HG03066 (cell line): ENCODE measurements around the gene HTRA3.

Experiments
- ATAC-seq: cut with Tn5 transposase; IDR thresholded peaks from one replicate; pipeline ENCODE4 v1.9.1; 2021; ENCODE audit warnings: low read depth; ENCODE audit not compliant: unreplicated experiment

HTRA3 gene

DNA sequence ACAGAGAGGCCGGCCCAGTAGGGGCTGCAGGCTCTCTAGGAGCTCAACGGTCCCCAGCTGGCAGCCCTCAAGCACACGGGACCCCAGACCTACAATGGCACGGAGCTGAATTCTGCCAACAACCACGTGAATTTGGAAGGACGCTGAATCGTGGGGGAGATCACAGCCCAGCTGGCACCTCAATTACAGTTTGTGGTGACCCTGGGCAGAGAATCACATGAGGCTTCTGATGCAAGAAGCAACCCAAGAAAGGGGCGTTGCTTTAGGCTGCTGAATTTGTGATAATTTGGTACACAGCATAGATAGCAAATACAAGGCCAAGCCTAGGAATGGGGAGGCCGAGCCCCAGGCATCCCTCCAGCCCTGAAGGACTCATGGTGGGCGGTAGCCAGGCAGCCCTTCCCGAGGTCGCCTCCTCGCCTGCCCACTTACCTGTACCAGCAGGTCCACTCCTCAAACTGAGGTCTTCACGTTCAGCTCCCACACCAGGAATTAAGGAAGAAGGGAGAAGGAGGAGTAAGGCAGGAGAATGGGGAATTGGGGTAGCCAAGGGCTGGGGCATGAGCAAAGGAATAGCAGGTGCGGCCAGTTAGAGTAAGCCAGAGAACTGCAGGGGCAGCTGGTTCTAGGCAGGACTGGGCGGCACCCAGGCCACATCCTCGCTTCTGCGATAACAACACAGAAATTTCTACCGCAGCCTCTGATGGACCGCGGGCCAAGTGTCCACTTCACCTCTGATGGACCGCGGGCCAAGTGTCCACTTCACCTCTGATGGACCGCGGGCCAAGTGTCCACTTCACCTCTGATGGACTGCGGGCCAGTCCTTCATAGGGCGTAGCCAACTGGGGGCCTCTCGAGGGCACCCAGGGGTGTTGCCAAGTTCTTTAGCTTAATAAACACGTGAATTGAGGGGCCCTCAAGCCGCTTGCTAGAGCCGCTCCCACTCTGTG, 23.4 kb upstream of the HTRA3 start:
- no peak for ATAC-seq

DNA sequence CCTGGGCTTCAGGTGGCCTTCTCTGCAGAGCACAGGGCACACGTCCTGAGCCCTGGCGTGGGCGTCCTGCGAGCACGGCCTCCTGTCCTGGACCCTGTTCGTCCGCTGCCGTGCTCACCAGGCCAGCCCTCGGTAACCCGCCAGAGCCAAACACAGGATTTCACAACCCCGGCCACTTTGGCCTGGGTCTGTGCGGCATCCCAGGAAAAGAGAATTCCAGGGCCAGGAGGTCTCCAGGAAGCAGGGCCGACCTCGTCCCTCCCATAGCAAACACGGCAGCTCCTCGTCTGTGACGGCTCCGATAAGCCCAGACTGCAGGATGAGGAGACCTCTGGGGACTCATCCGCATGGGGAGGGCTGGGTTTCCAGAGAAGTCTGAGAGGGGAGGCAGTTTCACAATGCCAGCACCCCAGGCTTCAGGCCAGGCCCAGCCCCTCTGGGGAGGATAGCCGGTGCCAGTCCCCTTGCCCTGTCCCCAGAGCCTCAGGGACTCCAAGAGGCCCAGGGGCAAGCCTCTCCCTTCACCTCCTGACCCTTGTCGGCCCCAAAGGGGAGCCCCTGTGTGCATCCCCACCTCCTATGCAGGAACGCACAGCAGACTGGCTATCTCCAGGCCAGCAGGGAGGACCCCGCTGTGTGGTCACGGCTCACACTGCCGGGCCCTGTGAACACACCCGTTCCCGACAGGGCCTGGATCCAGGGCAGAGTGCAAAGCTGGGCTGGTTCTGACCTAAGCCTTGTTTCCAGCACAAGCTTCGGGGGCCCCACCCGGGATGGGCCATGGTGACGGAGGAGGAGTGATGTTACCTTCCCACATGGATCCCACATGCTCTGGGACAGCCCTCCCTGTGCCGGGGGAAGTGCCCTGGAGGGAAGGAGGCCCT, 22.3 kb upstream of the HTRA3 start:
- ATAC-seq = no peak

GRCh38 chr4:8248091-8248490, 21.5 kb upstream of the HTRA3 start:
- no peak for ATAC-seq

DNA sequence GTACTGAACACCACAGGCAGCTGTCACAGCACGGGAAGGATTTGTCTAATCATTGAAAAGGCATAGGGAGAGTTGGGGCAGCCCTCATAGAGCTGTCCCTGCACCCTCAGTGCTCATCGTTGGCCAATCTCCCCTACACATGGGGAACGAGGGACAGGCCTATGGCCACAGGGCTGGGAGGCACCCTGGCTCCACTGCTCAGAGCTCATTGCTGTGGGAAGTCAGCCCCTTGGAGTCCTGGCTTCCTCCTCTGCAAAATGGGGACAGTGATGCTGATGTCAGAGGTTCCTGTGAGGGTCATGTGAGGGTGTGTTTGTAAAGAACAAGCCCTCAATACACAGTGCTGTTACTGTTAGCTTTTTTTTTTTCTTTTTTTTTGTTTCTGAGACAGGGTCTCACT, 19.3 kb upstream of the HTRA3 start:
- no peak for ATAC-seq

DNA sequence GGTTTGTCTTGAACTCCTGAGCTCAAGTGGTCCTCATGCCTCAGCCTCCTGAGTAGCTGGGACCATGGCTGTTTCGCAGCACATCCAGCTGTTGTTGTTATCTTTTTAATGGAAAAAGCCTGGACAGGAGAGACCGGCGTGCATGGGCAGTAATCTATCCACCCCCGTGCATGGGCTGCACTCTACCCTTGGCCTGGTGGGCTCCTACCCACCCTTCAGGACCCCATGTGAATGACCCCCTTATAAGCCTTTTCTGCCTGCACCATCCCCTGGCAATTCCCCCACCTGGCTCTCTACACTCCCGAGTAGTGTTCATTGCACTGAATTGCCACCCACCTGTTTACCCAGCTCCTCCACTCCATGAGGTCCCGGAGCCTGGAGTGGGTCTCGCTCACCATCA, 18.9 kb upstream of the HTRA3 start:
- no peak for ATAC-seq

GRCh38 chr4:8251110-8251883, 18.3 kb upstream of the HTRA3 start:
- ATAC-seq = no peak

GRCh38 chr4:8252301-8253173, 17.0 kb upstream of the HTRA3 start:
- ATAC-seq = no peak

- no peak for ATAC-seq
These were observed 15.5 kb upstream of the HTRA3 start for GRCh38 chr4:8254076-8254475.

- no peak for ATAC-seq
These were observed 13.7 kb upstream of the HTRA3 start for GRCh38 chr4:8255698-8256441.

GRCh38 chr4:8257854-8258253, 11.7 kb upstream of the HTRA3 start:
- no peak for ATAC-seq

GRCh38 chr4:8258552-8259212, 10.9 kb upstream of the HTRA3 start:
- ATAC-seq = no peak

GRCh38 chr4:8259743-8260430, 9.7 kb upstream of the HTRA3 start:
- no peak for ATAC-seq

DNA sequence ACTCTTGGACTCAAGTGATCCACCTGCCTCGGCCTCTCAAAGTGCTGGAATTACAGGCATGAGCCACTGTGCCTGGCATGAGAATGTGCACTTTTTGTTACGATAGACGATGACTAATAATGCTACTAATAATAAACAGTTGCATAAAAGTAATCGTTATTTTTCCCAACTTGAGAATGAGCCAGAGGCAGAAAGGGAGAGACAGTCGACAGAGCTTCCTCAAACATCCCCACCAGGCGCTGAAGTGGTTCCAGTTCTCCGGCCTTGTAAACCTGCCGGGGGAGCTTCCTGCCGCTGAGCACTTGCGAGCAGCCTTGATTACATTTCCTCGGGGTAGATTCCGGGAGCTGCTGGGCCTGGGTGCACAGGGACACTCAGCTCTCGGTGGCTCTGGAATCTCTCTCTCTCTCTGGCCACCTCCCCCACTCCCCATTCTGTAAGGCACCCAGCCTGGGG, 8.9 kb upstream of the HTRA3 start:
- ATAC-seq = no peak

DNA sequence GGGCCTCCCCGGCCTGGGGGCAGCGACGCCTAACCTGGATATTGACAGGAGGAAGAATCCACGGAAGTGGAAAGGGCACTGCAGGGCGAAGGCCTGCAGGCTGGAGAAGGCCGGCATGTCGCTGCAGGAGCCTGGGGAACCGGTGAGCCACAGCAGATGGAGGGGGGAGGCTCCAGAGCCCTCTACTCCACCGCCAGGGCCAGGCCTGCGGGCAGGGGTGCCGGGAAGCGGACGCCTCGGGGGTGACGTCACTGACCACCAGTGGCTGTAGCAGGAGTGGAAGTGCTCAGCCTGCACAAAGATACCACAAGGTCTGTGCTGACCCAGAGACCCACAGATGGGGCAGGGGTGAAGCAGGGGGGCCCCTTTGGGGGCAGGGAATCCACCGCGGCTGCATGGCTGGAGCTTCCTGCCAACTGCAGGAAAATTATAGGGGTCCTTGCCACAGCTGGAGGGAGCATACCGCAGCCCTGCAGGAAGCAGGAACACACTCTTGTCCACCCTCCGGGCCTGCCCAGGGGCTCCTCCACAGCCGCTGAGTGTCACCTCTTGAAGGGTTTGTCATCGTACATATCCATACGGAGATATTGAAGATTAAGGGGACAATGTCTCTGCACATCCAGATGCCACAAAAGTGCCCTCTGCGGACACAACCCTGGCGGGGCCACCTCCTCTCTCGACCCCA, 7.6 kb upstream of the HTRA3 start:
- ATAC-seq = no peak

DNA sequence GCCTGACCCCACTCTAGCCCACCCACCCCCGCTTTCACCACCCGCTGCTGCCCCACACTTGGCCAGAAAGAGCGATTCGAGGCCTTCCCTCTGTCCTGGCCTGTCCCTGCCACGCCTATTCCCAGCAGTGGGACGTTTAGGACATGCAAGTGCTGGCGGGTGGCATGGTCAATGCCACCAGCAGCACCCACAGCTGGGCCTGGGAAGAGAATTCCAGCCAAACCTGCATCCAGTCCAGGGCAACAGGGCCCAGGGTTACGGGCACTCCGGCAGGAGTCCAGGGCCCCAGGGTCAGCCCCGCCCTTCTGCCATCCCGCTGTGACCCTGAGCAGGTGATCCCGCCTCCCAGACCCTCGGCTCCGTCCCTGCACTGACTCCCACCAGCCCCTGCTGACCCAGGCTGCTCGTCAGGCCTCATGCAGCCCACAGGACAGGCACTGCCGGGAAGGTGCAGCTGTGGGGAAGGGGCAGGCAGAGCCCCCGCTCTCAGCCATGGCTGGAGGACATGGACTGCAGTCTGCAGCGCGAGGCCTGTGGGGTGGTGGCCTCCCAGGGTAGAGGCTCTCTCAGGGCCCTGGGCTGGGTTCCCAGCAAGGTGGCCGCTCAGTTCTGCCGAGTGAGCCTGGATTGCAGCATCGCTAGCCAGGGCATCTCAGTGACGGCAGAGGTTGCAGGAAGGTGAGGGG, 6.8 kb upstream of the HTRA3 start:
- no peak for ATAC-seq

DNA sequence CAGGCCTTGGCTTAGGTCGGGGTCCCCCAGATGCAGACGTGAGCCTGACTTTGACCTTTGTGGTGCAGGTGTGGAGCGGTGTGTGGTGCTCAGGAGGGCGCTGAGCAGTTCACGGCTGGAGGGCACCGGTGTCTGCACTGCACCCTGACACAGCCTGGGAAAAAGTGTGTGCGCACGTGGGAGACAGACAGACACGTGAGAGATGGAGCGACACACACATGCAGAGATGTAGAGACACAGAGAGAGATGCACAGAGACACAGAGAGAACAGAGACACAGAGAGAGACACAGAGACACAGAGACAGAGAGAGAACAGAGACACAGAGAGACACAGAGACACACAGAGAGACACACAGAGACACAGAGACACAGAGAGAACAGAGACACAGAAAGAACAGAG, 6.2 kb upstream of the HTRA3 start:
- no peak for ATAC-seq

DNA sequence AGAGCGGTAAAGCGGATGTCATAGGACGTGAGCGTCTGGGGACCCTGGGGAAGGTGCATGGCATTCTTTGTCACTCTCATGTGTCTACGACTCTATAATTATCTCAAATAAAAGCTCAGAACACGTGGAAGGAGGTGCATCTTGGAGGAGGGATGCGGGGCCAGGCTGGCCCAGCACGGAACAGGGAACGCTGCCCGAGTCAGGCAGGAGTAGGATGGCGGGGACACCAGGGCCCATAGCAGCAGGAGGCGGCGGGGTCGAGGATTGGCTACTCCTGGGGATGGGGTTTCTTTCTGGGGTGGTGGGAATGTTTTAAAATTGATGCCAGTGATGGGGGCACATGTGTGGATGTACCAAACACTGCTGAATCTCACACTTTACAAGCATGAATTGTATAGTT, 5.4 kb upstream of the HTRA3 start:
- ATAC-seq = no peak
